ENCODE data around the gene LRRC4. TPM values are rescaled to one million over a fixed set of nuclear protein-coding genes. Genes with fewer than 3 reads are reported as not detected.

Gene LRRC4
- total and polyA plus RNA-seq, 2 donors from 2014 or later = 1.6 to 3.2 TPM

- H3K4me3 ChIP-seq (ENCODE audit: low read length in 3 of 3) = no peak overlapping the region
- intact Hi-C loops (cut with DNase I) = no loop called here
- H3K36me3 ChIP-seq (ENCODE audit: control insufficient read depth in 2 of 3, insufficient read depth in 3 of 3, low read length in 3 of 3) = no peaks in the 10 kb centered on the region
- no peak overlapping the region for H3K27ac ChIP-seq (ENCODE audit: low read depth in 2 of 2, low read length in 2 of 2)
- no peak for FAIRE-seq
- TF ChIP-seq, protein P1, sequence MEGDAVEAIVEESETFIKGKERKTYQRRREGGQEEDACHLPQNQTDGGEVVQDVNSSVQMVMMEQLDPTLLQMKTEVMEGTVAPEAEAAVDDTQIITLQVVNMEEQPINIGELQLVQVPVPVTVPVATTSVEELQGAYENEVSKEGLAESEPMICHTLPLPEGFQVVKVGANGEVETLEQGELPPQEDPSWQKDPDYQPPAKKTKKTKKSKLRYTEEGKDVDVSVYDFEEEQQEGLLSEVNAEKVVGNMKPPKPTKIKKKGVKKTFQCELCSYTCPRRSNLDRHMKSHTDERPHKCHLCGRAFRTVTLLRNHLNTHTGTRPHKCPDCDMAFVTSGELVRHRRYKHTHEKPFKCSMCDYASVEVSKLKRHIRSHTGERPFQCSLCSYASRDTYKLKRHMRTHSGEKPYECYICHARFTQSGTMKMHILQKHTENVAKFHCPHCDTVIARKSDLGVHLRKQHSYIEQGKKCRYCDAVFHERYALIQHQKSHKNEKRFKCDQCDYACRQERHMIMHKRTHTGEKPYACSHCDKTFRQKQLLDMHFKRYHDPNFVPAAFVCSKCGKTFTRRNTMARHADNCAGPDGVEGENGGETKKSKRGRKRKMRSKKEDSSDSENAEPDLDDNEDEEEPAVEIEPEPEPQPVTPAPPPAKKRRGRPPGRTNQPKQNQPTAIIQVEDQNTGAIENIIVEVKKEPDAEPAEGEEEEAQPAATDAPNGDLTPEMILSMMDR (IDR thresholded peaks at IDR 0.05; ENCODE audit: borderline replicate concordance, extremely low read depth, insufficient read depth) = no peak
- H3K9me3 ChIP-seq (ENCODE audit: control insufficient read depth in 2 of 3, insufficient read depth in 1 of 3, low read length in 3 of 3) = no peaks in the 10 kb centered on the region
- H3K9ac ChIP-seq (ENCODE audit: low read length in 3 of 3) = no peak overlapping the region
- DNase-seq = no peak
- no peaks in the 10 kb centered on the region for H3K4me1 ChIP-seq (ENCODE audit: control insufficient read depth in 2 of 3, insufficient read depth in 2 of 3, low read depth in 1 of 3, low read length in 3 of 3)
- peaks cover 8% of the 10 kb centered on the region for H3K27me3 ChIP-seq (ENCODE audit: control insufficient read depth, insufficient read depth, low read length)
Observed at GRCh38 chr7:128037880-128038619, 6.8 kb upstream of the LRRC4 start.

DNA sequence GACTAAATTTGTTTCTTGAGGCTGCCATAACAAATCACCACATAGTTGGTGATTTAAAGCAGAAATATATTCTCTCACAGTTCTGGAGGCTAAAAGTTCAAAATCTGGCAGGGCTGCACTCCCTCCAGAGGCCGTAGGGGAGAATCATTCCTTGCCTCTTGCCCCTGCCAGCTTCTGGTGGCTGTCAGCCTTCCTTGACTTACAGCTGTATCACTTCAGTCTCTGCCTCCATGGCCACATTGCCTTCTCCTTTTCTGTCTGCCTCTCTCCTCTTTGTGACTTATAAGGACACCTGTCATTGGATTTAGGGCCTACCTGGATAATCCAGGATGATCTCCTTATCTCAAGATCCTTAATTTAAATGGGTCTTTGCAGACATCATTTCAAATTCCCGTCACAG, 5.8 kb upstream of the LRRC4 start:
- Histone ChIP-seq H3K36me3 (ENCODE audit: control insufficient read depth in 2 of 3, insufficient read depth in 3 of 3, low read length in 3 of 3) (no peaks in the 10 kb centered on the region), H3K9ac (ENCODE audit: low read length in 3 of 3) (no peak overlapping the region), H3K4me1 (ENCODE audit: control insufficient read depth in 2 of 3, insufficient read depth in 2 of 3, low read depth in 1 of 3, low read length in 3 of 3) (no peaks in the 10 kb centered on the region), H3K4me3 (ENCODE audit: low read length in 3 of 3) (no peak overlapping the region), H3K27ac (ENCODE audit: low read depth in 2 of 2, low read length in 2 of 2) (no peak overlapping the region), H3K27me3 (ENCODE audit: control insufficient read depth, insufficient read depth, low read length) (peaks cover 10% of the 10 kb centered on the region), H3K9me3 (ENCODE audit: control insufficient read depth in 2 of 3, insufficient read depth in 1 of 3, low read length in 3 of 3) (no peaks in the 10 kb centered on the region)
- TF ChIP-seq, protein P1 (IDR thresholded peaks at IDR 0.05; ENCODE audit: borderline replicate concordance, extremely low read depth, insufficient read depth) = no peak
- FAIRE-seq (no peak), DNase-seq (no peak)
- intact Hi-C loops (cut with DNase I) = no loop called here

DNA sequence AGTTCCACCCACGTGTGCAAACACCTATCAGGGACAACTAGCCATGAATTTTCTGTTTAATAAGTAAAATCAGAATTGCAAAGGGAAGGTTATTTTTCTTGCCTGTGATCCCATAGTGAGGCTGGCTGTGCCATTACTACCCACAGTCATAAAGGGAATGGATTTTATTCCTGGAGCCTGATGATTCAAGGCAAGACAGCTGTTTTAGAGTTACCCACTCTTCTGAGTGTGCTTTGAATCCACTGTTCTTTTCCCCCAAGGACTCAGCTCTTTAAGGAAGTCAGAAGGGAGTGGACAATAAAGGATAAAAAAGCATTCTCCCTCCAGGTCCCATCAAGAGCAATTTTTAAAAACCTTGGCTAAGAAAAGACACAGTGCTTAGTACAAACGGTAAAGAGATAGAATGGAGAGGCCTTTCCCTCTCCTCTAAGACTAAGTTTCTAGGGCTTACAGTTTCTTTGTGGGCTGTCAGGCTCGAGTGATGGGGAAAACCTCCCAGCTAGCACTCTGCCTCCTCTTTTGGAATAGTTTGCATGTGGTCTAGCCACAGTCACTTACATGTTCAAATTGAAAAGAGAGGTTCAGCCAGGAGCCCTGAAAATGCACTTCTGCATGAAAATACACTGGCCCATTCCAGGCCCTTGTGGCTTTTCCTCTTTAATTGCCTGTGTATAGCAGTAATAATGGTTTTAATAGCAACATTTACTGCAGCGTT, 5.1 kb upstream of the LRRC4 start:
- H3K36me3 ChIP-seq (ENCODE audit: control insufficient read depth in 2 of 3, insufficient read depth in 3 of 3, low read length in 3 of 3) = no peaks in the 10 kb centered on the region
- intact Hi-C loops (cut with DNase I) = no loop called here
- FAIRE-seq = no peak

More for the DNA sequence above, 5.1 kb upstream of the LRRC4 start:
- H3K27ac ChIP-seq (ENCODE audit: low read depth in 2 of 2, low read length in 2 of 2) = no peak overlapping the region
- DNase-seq = no peak
- no peaks in the 10 kb centered on the region for H3K4me1 ChIP-seq (ENCODE audit: control insufficient read depth in 2 of 3, insufficient read depth in 2 of 3, low read depth in 1 of 3, low read length in 3 of 3)
- H3K4me3 ChIP-seq (ENCODE audit: low read length in 3 of 3) = no peak overlapping the region
- peaks cover 10% of the 10 kb centered on the region for H3K27me3 ChIP-seq (ENCODE audit: control insufficient read depth, insufficient read depth, low read length)
- TF ChIP-seq, protein P1 (IDR thresholded peaks at IDR 0.05; ENCODE audit: borderline replicate concordance, extremely low read depth, insufficient read depth) = no peak
- no peak overlapping the region for H3K9ac ChIP-seq (ENCODE audit: low read length in 3 of 3)
- H3K9me3 ChIP-seq (ENCODE audit: control insufficient read depth in 2 of 3, insufficient read depth in 1 of 3, low read length in 3 of 3) = no peaks in the 10 kb centered on the region

All from kidney (tissue), 14 donors.